Trophoblast cell (in vitro differentiated cells and primary cell): ENCODE results near the gene CLPTM1L.
"Not testable (repeated sequence)": the region's sequence is repeated elsewhere in the genome, so short reads cannot be mapped to it uniquely, and the experiment has no call there.

Source experiments
- DNase-seq, 2 donors: peaks; one replicate each; pipeline ENCODE4 v3.0.0-alpha.2; 2016
- H2AFZ ChIP-seq: 2 replicates; pipeline ENCODE4 v1.6.1; 2013; ENCODE audit warnings: low read length, moderate library complexity, mild to moderate bottlenecking; ENCODE audit not compliant: insufficient read depth, poor library complexity
- H2AK5ac ChIP-seq: 2 replicates; pipeline ENCODE4 v1.6.1; 2013; ENCODE audit warnings: mild to moderate bottlenecking, low read length
- H2BK120ac ChIP-seq: 2 replicates; pipeline ENCODE4 v1.6.1; 2013; ENCODE audit warnings: low read length, mild to moderate bottlenecking, moderate library complexity; ENCODE audit not compliant: insufficient read depth, poor library complexity
- H2BK12ac ChIP-seq: 2 replicates; pipeline ENCODE4 v1.6.1; 2013; ENCODE audit warnings: mild to moderate bottlenecking, low read length, moderate library complexity
- H2BK5ac ChIP-seq: 2 replicates; pipeline ENCODE4 v1.6.1; 2013; ENCODE audit warnings: low read length, low read depth, moderate library complexity, mild to moderate bottlenecking; ENCODE audit not compliant: poor library complexity
- H3K14ac ChIP-seq: 2 replicates; pipeline ENCODE4 v1.6.1; 2013; ENCODE audit warnings: mild to moderate bottlenecking, low read length
- H3K18ac ChIP-seq: 2 replicates; pipeline ENCODE4 v1.6.1; 2013; ENCODE audit warnings: mild to moderate bottlenecking, low read length
- H3K23ac ChIP-seq: 2 replicates; pipeline ENCODE4 v1.6.1; 2013; ENCODE audit warnings: low read length
- H3K27ac ChIP-seq: 2 replicates; pipeline ENCODE4 v1.5.1; 2013; ENCODE audit warnings: low read depth, mild to moderate bottlenecking, inconsistent platforms, low read length, moderate library complexity
- H3K27me3 ChIP-seq: 2 replicates; pipeline ENCODE4 v1.6.1; 2013; ENCODE audit warnings: inconsistent platforms, mild to moderate bottlenecking, low read length, moderate library complexity; ENCODE audit not compliant: insufficient read depth
- H3K36me3 ChIP-seq, 2 experiments: 1 replicate in 1 of 2; 2 replicates in 1 of 2; pipeline ENCODE4 v1.6.1; 2013; ENCODE audit warnings: low read length in 2 of 2, mild to moderate bottlenecking in 2 of 2, moderate library complexity in 1 of 2; ENCODE audit not compliant: insufficient read depth in 2 of 2, control insufficient read depth in 1 of 2
- H3K4ac ChIP-seq: 2 replicates; pipeline ENCODE4 v1.6.1; 2013; ENCODE audit warnings: low read depth, mild to moderate bottlenecking, low read length, moderate library complexity
- H3K4me1 ChIP-seq, 2 experiments: 1 replicate in 1 of 2; 2 replicates in 1 of 2; pipeline ENCODE4 v1.6.1; 2013; ENCODE audit warnings: low read length in 2 of 2, mild to moderate bottlenecking in 2 of 2, moderate library complexity in 1 of 2; ENCODE audit not compliant: insufficient read depth in 2 of 2, control insufficient read depth in 1 of 2
- H3K4me2 ChIP-seq: 2 replicates; pipeline ENCODE4 v1.6.1; 2013; ENCODE audit warnings: inconsistent platforms, mild to moderate bottlenecking, low read length, moderate library complexity
- H3K4me3 ChIP-seq: 2 replicates; pipeline ENCODE4 v1.5.1; 2013; ENCODE audit warnings: mild to moderate bottlenecking, low read depth, low read length, inconsistent platforms
- H3K79me1 ChIP-seq: one replicate; pipeline ENCODE4 v1.6.1; 2013; ENCODE audit warnings: low read length
- H3K79me2 ChIP-seq: 2 replicates; pipeline ENCODE4 v1.6.1; 2013; ENCODE audit warnings: low read length, mild to moderate bottlenecking; ENCODE audit not compliant: control insufficient read depth, insufficient read depth, poor library complexity
- H3K9ac ChIP-seq: 2 replicates; pipeline ENCODE4 v1.6.1; 2013; ENCODE audit warnings: mild to moderate bottlenecking, low read length
- H3K9me3 ChIP-seq: 2 replicates; pipeline ENCODE4 v1.6.1; 2013; ENCODE audit warnings: low read depth, mild to moderate bottlenecking, control low read depth, inconsistent platforms, low read length; ENCODE audit not compliant: insufficient read depth
- H4K12ac ChIP-seq: 2 replicates; pipeline ENCODE4 v1.6.1; 2013; ENCODE audit warnings: low read depth, mild to moderate bottlenecking, low read length, moderate library complexity
- H4K8ac ChIP-seq: 2 replicates; pipeline ENCODE4 v1.6.1; 2013; ENCODE audit warnings: low read depth, mild to moderate bottlenecking, low read length, moderate library complexity
- H4K91ac ChIP-seq: one replicate; pipeline ENCODE4 v1.6.1; 2013; ENCODE audit warnings: low read depth, mild to moderate bottlenecking, low read length, moderate library complexity
- WGBS: extraction: QIAGEN DNeasy Blood & Tissue Kit; methylation state at CpG from one replicate; pipeline ENCODE4 v1.1.7; 2013; ENCODE audit warnings: missing lambda C conversion rate; ENCODE audit not compliant: insufficient read length, insufficient coverage; ENCODE audit errors: extremely low coverage; 5-methylcytosine and 5-hydroxymethylcytosine counted together

Gene CLPTM1L

GRCh38 chr5:1360861-1361260 is 16.0 kb upstream of the CLPTM1L start:
- Histone ChIP-seq H3K79me2 (no peaks in the 10 kb centered on the region), H2AFZ (no peak overlapping the region), H3K4me3 (no peak overlapping the region), H2BK120ac (no peak overlapping the region), H2BK5ac (no peak overlapping the region), H3K4me2 (no peak overlapping the region), H2AK5ac (no peak overlapping the region), H4K12ac (no peak overlapping the region), H3K27me3 (no peaks in the 10 kb centered on the region), H3K4me1 (no peaks in the 10 kb centered on the region), H3K4ac (no peak overlapping the region), H3K9ac (no peak overlapping the region), H4K91ac (no peak overlapping the region), H2BK12ac (no peak overlapping the region), H3K23ac (no peak overlapping the region), H3K9me3 (peaks cover 2% of the 10 kb centered on the region), H4K8ac (no peak overlapping the region), H3K18ac (no peak overlapping the region), H3K79me1 (no peaks in the 10 kb centered on the region), H3K14ac (no peak overlapping the region), H3K27ac (no peak overlapping the region), H3K36me3 (no peaks in the 10 kb centered on the region)
- no peak for DNase-seq
- WGBS = no CpG with 5 or more reads among the region's 4 CpGs

- not testable (repeated sequence) for H4K91ac ChIP-seq, H3K79me2 ChIP-seq, H3K27me3 ChIP-seq, H2AK5ac ChIP-seq, H2BK12ac ChIP-seq, H2AFZ ChIP-seq, H3K14ac ChIP-seq, H3K9me3 ChIP-seq, H3K9ac ChIP-seq, H3K23ac ChIP-seq, H3K27ac ChIP-seq, H2BK5ac ChIP-seq, H3K79me1 ChIP-seq, H4K8ac ChIP-seq, H3K4ac ChIP-seq, H3K4me1 ChIP-seq, DNase-seq, H3K36me3 ChIP-seq, H3K4me2 ChIP-seq, H2BK120ac ChIP-seq, H3K4me3 ChIP-seq, H4K12ac ChIP-seq, H3K18ac ChIP-seq
- no CpG with 5 or more reads among the region's 7 CpGs for WGBS
These were observed 15.5 kb upstream of the CLPTM1L start for GRCh38 chr5:1360367-1360766.

- no peak overlapping the region for H2BK120ac ChIP-seq
- no peaks in the 10 kb centered on the region for H3K4me1 ChIP-seq
- no peaks in the 10 kb centered on the region for H3K79me1 ChIP-seq
- no peak overlapping the region for H3K9ac ChIP-seq
- H2AFZ ChIP-seq = no peak overlapping the region
- no peak overlapping the region for H2BK12ac ChIP-seq
- no peak overlapping the region for H2AK5ac ChIP-seq
- H4K12ac ChIP-seq = no peak overlapping the region
- H2BK5ac ChIP-seq = no peak overlapping the region
- H3K4me3 ChIP-seq = no peak overlapping the region
- peaks cover 2% of the 10 kb centered on the region for H3K9me3 ChIP-seq
- H3K4ac ChIP-seq = no peak overlapping the region
- no peaks in the 10 kb centered on the region for H3K27me3 ChIP-seq
- no peak for DNase-seq
- H3K23ac ChIP-seq = no peak overlapping the region
- no peaks in the 10 kb centered on the region for H3K36me3 ChIP-seq
- H4K8ac ChIP-seq = no peak overlapping the region
- H3K27ac ChIP-seq = no peak overlapping the region
- H4K91ac ChIP-seq = no peak overlapping the region
- H3K4me2 ChIP-seq = no peak overlapping the region
- H3K14ac ChIP-seq = no peak overlapping the region
- H3K79me2 ChIP-seq = no peaks in the 10 kb centered on the region
- no peak overlapping the region for H3K18ac ChIP-seq
- no CpG with 5 or more reads among the region's 11 CpGs for WGBS
These were observed 14.8 kb upstream of the CLPTM1L start for GRCh38 chr5:1359713-1360112.

GRCh38 chr5:1359031-1359645 is 14.2 kb upstream of the CLPTM1L start:
- Histone ChIP-seq H3K36me3 (no peaks in the 10 kb centered on the region), H3K9ac (no peak overlapping the region), H3K9me3 (peaks cover 2% of the 10 kb centered on the region), H4K8ac (no peak overlapping the region), H3K4ac (no peak overlapping the region), H2BK120ac (no peak overlapping the region), H3K18ac (no peak overlapping the region), H4K91ac (no peak overlapping the region), H3K23ac (no peak overlapping the region), H4K12ac (no peak overlapping the region), H3K4me3 (no peak overlapping the region), H2BK12ac (no peak overlapping the region), H2AK5ac (no peak overlapping the region), H3K4me2 (no peak overlapping the region), H2AFZ (no peak overlapping the region), H3K4me1 (no peaks in the 10 kb centered on the region), H3K14ac (no peak overlapping the region), H2BK5ac (no peak overlapping the region), H3K79me2 (no peaks in the 10 kb centered on the region), H3K27ac (no peak overlapping the region), H3K79me1 (no peaks in the 10 kb centered on the region), H3K27me3 (no peaks in the 10 kb centered on the region)
- no CpG with 5 or more reads among the region's 31 CpGs for WGBS
- no peak for DNase-seq
